ENCODE measurements around the gene PCSK7.

- no peak for TF ChIP-seq POLR2AphosphoS5 (IDR thresholded peaks at IDR 0.05; ENCODE audit: low read depth, low read length)
- no peak for TF ChIP-seq REST (IDR thresholded peaks at IDR 0.05; ENCODE audit: insufficient read depth in 1 of 2, low read depth in 2 of 2, low read length in 2 of 2)
- TF ChIP-seq SIN3A (IDR thresholded peaks at IDR 0.05; ENCODE audit: borderline replicate concordance, insufficient read depth, low read length): no peak
Observed at GRCh38 chr11:117273550-117274289, 41.8 kb upstream of the PCSK7 start.
